ELR (cell line): ENCODE results near the gene ZNF549.
"Not testable (repeated sequence)": the region's sequence is repeated elsewhere in the genome, so short reads cannot be mapped to it uniquely, and the experiment has no call there.

Experiments
- DNase-seq: peaks from one replicate; pipeline ENCODE4 v3.0.0-alpha.2; 2015; ENCODE audit warnings: low read depth

Gene ZNF549

GRCh38 chr19:57527136-57527881, at the start of gene ZNF549:
TSS of gene ZNF549 (plus strand) at chr19:57527356. CDS start at chr19:57527574, 218 bp downstream.
- DNase-seq = peak; percentile 94

GRCh38 chr19:57487477-57488298, 39.5 kb upstream of the ZNF549 start, which contains the start of gene ZNF419:
TSS of gene ZNF419 (plus strand) at chr19:57487750. CDS start at chr19:57487951, 201 bp downstream.
- peak; percentile 88 for DNase-seq

GRCh38 chr19:57488299-57488644, 38.9 kb upstream of the ZNF549 start:
- not testable (repeated sequence) for DNase-seq

- not testable (repeated sequence) for DNase-seq
These were observed 27.9 kb upstream of the ZNF549 start for GRCh38 chr19:57499332-57499679.

GRCh38 chr19:57499680-57500395, 27.3 kb upstream of the ZNF549 start, which contains the start of gene ZNF773:
TSS of gene ZNF773 (plus strand) at chr19:57499938. CDS start at chr19:57500081, 143 bp downstream.
- peak; percentile 96 for DNase-seq

- peak; percentile 43 for DNase-seq
These were observed 26.8 kb upstream of the ZNF549 start for GRCh38 chr19:57500400-57500799.

- no peak for DNase-seq
These were observed 21.0 kb upstream of the ZNF549 start for GRCh38 chr19:57506163-57506562.

GRCh38 chr19:57511484-57511883, 15.7 kb upstream of the ZNF549 start:
- no peak for DNase-seq

- DNase-seq = peak; percentile 17
These were observed 14.3 kb upstream of the ZNF549 start for GRCh38 chr19:57512845-57513244.

GRCh38 chr19:57515255-57515654, 11.9 kb upstream of the ZNF549 start:
- no peak for DNase-seq

GRCh38 chr19:57518021-57518420, 9.1 kb upstream of the ZNF549 start:
- DNase-seq = not testable (repeated sequence)

- no peak for DNase-seq
These were observed 10.9 kb downstream of the ZNF549 start for GRCh38 chr19:57537953-57538547.

- DNase-seq = no peak
These were observed 19.4 kb downstream of the ZNF549 start for GRCh38 chr19:57546513-57546912.

- no peak for DNase-seq
These were observed 25.3 kb downstream of the ZNF549 start for GRCh38 chr19:57552432-57552831.

- DNase-seq = no peak
These were observed 30.5 kb downstream of the ZNF549 start for GRCh38 chr19:57557659-57558058.

GRCh38 chr19:57558525-57558924, 31.4 kb downstream of the ZNF549 start:
- peak; percentile 40 for DNase-seq

- peak; percentile 49 for DNase-seq
These were observed 31.9 kb downstream of the ZNF549 start for GRCh38 chr19:57559008-57559403.

- peak; percentile 89 for DNase-seq
These were observed 32.4 kb downstream of the ZNF549 start, which contains the start of gene ZNF550 for GRCh38 chr19:57559404-57560025. TSS of gene ZNF550 (minus strand) at chr19:57559863. CDS start at chr19:57559682, 181 bp downstream.

- DNase-seq = peak; percentile 93
These were observed 32.9 kb downstream of the ZNF549 start for GRCh38 chr19:57560049-57560491.

- DNase-seq = no peak
These were observed 36.4 kb downstream of the ZNF549 start for GRCh38 chr19:57563547-57563946.
